HepG2 (cell line): Measurements from ENCODE around the gene SYNJ2. TPM values are rescaled to one million over a fixed set of nuclear protein-coding genes. Genes with fewer than 3 reads are reported as not detected.

ENCODE experiments used
- SMYD3 ChIP-seq: sonication (generic); formaldehyde crosslinking; IDR thresholded peaks from 2 replicates; pipeline ENCODE4 v1.8.1; 2023; ENCODE audit warnings: mild to moderate bottlenecking, missing genetic modification reagents
- ZMAT3 ChIP-seq: sonication (generic); formaldehyde crosslinking; conservative IDR thresholded peaks from 2 replicates; pipeline ENCODE4 v1.7.0; 2021; ENCODE audit warnings: missing genetic modification reagents
- ZNF407 ChIP-seq: sonication (generic); formaldehyde crosslinking; IDR thresholded peaks from one replicate; pipeline ENCODE4 v1.5.1; 2020; ENCODE audit warnings: mild to moderate bottlenecking, missing genetic modification reagents; ENCODE audit errors: not compliant biosample characterization
- ZNF569 ChIP-seq: sonication (generic); formaldehyde crosslinking; IDR thresholded peaks from 2 replicates; pipeline ENCODE4 v1.5.0; 2020; ENCODE audit warnings: mild to moderate bottlenecking, missing genetic modification reagents, moderate library complexity, borderline replicate concordance
- ZNF746 ChIP-seq: sonication (generic); formaldehyde crosslinking; IDR thresholded peaks from 2 replicates; pipeline ENCODE4 v1.8.0; 2022; ENCODE audit warnings: mild to moderate bottlenecking, missing genetic modification reagents
- polyA plus RNA-seq, 8 experiments: library from polyadenylated mRNA; depleted of rRNA in 3 of 8; stranded (reverse) in 7 of 8; unstranded in 1 of 8; fragments of >200 nt; fragmentation: Illumina TruSeq in 4 of 8; extraction: Trizol in 4 of 8; gene quantifications; 2 replicates each; pipeline versions ENCODE4 v1.2.1 to v1.2.3, GENCODE V29; 2011 to 2016; ENCODE audit warnings: low read depth in 4 of 8, missing spikeins in 1 of 8, mixed read lengths in 1 of 8; ENCODE audit not compliant: insufficient read depth in 1 of 8
- total RNA-seq, 5 experiments: library from RNA; depleted of rRNA; stranded (reverse); fragments of >200 nt; fragmentation: Illumina TruSeq; extraction: Trizol; gene quantifications; 2 replicates each; pipeline ENCODE4 v1.2.3, GENCODE V29; 2016; ENCODE audit warnings: low read depth in 1 of 5

The SYNJ2 gene
- total and polyA plus RNA-seq, 2 of the 13 experiments (the other 11 are each of a cell fraction or from before 2014, with no cell fraction given), result 39.1 to 57.6 TPM

DNA sequence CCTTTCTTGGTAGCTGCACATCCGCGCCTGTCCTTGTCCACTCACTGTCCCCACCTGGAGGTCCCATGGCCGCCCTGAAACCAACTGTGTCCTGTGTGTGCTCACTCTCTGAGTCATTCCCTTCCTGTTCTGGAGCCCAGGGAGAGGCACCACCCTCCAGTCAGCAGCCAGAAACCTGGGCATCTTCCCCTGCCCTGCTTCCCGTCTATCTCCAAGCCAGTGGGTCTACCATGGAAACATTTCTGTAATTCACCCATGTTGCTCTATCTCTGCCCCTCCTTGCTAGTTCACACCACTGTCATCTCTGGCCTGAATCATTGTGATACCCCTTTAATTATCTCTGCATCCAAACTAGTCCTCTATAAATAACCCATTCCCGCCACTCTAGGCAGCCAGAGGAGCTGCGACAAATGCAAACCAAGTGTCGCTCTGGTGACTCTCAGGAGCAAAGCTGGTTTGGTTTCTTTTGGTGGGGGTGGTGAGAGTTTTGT lies 28.8 kb upstream of the SYNJ2 start (continued):
- TF ChIP-seq ZNF407 (CRISPR knock-in tag) (no peak), ZNF746 (CRISPR knock-in tag) (no peak), SMYD3 (CRISPR knock-in tag) (no peak), ZMAT3 (CRISPR knock-in tag) (0 out of 2 replicates have a peak, but pooled peaks have one; percentile 14), ZNF569 (CRISPR knock-in tag) (peak; percentile 61; the same call in 1 of the 2 replicates)
